Endothelial cell (in vitro differentiated cells): ENCODE data around the gene UTP15. TPM values are rescaled to one million over a fixed set of nuclear protein-coding genes. Genes with fewer than 3 reads are reported as not detected.

Experiments used
- DNase-seq: peaks from one replicate; pipeline ENCODE4 v3.0.0; 2021; ENCODE audit warnings: low spot score
- H3K27ac Mint-ChIP-seq: one replicate; pipeline ENCODE4 v1.8.0; 2021; ENCODE audit warnings: mixed read lengths, inconsistent platforms; ENCODE audit not compliant: unreplicated experiment
- H3K27me3 Mint-ChIP-seq: one replicate; pipeline ENCODE4 v1.8.0; 2021; ENCODE audit warnings: mild to moderate bottlenecking, moderate library complexity, mixed read lengths, inconsistent platforms; ENCODE audit not compliant: unreplicated experiment
- H3K36me3 Mint-ChIP-seq: one replicate; pipeline ENCODE4 v1.8.0; 2021; ENCODE audit warnings: mild to moderate bottlenecking, low read depth, mixed read lengths, inconsistent platforms; ENCODE audit not compliant: unreplicated experiment
- H3K4me1 Mint-ChIP-seq: one replicate; pipeline ENCODE4 v1.8.0; 2021; ENCODE audit warnings: mild to moderate bottlenecking, mixed read lengths, inconsistent platforms; ENCODE audit not compliant: unreplicated experiment
- H3K4me3 Mint-ChIP-seq: one replicate; pipeline ENCODE4 v1.8.0; 2021; ENCODE audit warnings: mild to moderate bottlenecking, mixed read lengths, inconsistent platforms; ENCODE audit not compliant: unreplicated experiment
- H3K9me3 Mint-ChIP-seq: one replicate; pipeline ENCODE4 v1.8.0; 2021; ENCODE audit warnings: mixed read lengths, inconsistent platforms; ENCODE audit not compliant: unreplicated experiment
- total RNA-seq: library from RNA; stranded (reverse); fragmentation: NEBNext Ultra II Directional; extraction: Animal tissue kit (Norgen Biotek cat#: 25700); gene quantifications from one replicate; pipeline ENCODE4 v1.2.1, GENCODE V29; 2021; ENCODE audit not compliant: unreplicated experiment
- TF ChIP-seq, protein P1 (sequence below): fragments of 200-600 bp; sonication (generic); IDR thresholded peaks from one replicate; pipeline ENCODE4 v1.5.0; 2021; ENCODE audit warnings: antibody characterized with exemption; ENCODE audit not compliant: unreplicated experiment

UTP15 gene
- total RNA-seq, 1 donor from 2014 or later = 17.2 TPM

DNA sequence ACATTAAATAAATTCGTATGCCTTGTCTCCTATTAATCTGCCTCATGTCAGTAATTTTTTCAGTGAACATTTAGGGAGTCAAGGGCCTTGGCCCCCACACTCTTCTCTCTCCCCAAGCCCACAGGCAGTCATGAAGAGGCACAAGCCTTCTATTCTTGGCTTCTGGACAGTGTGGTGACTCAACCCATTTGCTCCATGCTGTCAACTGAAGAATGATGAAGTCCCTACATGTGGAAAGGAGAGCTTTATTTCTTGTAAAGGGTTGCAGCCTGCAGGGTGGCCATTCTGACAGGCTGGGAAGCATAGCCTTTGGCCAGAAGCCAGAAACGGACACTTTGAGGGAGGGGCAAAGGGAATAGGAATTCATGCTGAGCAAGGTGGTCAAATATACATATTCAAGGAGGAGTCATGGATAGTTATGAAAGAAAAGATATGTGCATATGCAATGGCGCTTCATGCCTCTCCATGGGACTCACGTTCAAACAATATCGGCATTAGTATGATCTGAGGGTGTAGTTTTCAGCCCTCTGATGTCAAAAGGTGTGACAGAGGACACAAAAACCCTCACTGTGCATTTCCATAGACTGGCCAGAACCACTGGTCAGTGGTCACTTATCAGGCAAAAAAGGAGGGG is 31.4 kb upstream of the UTP15 start:
- no peaks in the 10 kb centered on the region for H3K36me3 Mint-ChIP-seq
- H3K27ac Mint-ChIP-seq = no peak overlapping the region
- H3K4me1 Mint-ChIP-seq = no peaks in the 10 kb centered on the region
- no peaks in the 10 kb centered on the region for H3K9me3 Mint-ChIP-seq
- DNase-seq = no peak
- H3K27me3 Mint-ChIP-seq = no peaks in the 10 kb centered on the region
- H3K4me3 Mint-ChIP-seq = no peak overlapping the region
- TF ChIP-seq, protein P1, sequence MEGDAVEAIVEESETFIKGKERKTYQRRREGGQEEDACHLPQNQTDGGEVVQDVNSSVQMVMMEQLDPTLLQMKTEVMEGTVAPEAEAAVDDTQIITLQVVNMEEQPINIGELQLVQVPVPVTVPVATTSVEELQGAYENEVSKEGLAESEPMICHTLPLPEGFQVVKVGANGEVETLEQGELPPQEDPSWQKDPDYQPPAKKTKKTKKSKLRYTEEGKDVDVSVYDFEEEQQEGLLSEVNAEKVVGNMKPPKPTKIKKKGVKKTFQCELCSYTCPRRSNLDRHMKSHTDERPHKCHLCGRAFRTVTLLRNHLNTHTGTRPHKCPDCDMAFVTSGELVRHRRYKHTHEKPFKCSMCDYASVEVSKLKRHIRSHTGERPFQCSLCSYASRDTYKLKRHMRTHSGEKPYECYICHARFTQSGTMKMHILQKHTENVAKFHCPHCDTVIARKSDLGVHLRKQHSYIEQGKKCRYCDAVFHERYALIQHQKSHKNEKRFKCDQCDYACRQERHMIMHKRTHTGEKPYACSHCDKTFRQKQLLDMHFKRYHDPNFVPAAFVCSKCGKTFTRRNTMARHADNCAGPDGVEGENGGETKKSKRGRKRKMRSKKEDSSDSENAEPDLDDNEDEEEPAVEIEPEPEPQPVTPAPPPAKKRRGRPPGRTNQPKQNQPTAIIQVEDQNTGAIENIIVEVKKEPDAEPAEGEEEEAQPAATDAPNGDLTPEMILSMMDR = no peak

DNA sequence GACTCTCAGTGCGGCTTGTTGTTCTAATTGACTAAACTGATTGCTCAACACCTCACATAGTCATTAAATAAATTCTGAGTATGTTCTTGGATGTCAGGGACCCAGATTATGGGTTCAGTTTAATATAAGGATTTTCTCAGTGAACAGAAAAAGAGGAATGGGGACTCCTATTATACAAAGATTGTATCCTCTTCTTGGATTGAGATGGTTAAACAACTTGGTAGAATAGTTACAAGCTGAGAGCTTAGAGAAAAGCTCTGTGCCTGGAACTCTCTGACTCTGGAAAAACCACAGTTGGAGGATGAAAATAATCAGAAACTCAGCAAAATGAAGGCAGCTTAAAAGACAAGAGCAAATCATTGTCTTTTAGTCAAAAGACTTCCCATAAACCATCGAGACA is 30.6 kb upstream of the UTP15 start:
- H3K36me3 Mint-ChIP-seq = no peaks in the 10 kb centered on the region
- no peak for DNase-seq
- H3K4me3 Mint-ChIP-seq = no peak overlapping the region
- no peaks in the 10 kb centered on the region for H3K9me3 Mint-ChIP-seq
- no peaks in the 10 kb centered on the region for H3K4me1 Mint-ChIP-seq
- no peak overlapping the region for H3K27ac Mint-ChIP-seq
- H3K27me3 Mint-ChIP-seq = no peaks in the 10 kb centered on the region
- TF ChIP-seq, protein P1 = no peak

DNA sequence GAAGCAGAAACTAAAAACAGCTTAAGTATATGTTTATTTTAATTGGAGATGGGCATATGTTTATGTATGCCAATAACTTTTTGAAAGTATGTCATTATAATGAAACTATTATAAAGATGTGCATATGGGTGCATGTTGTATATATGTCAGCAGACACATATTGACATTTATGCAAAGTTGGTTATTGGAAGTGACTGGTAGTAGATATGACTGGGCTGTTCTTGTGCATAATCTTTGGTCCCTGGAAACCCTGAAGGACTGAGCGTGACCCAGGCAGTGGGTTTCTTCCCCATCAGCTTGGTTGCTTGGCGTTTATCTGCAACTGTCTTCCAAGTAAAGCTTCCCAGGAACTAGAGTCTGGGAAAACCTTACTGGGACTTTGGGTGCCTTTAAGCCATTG is 25.8 kb upstream of the UTP15 start:
- H3K4me1 Mint-ChIP-seq = peaks cover 8% of the 10 kb centered on the region
- no peak overlapping the region for H3K27ac Mint-ChIP-seq
- TF ChIP-seq, protein P1 = no peak

DNA sequence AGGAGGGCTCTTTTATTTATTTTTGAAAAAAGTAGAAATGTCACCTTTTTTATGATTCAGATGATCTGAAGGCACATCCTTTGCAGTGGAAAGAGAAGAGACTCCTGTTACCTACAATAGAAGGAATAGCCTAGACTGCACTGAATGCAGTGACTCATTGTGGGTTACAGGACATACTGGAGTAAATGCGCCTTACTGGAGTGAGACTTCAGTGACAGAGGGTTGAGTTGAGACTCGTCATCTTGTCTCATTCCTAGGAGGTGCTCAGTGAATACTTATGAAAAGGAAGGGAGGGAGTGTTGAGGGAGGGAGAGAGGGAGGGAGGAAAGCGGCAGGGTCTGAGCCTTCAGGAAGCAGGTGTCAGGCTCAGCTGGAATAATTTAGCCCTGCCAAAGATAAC is 25.4 kb upstream of the UTP15 start:
- H3K27me3 Mint-ChIP-seq = peaks cover 2% of the 10 kb centered on the region
- DNase-seq = no peak
- H3K27ac Mint-ChIP-seq = no peak overlapping the region
- H3K36me3 Mint-ChIP-seq = no peaks in the 10 kb centered on the region
- no peak overlapping the region for H3K4me3 Mint-ChIP-seq
- peaks cover 8% of the 10 kb centered on the region for H3K4me1 Mint-ChIP-seq
- H3K9me3 Mint-ChIP-seq = no peaks in the 10 kb centered on the region
- TF ChIP-seq, protein P1 = no peak

More for the DNA sequence above, 25.8 kb upstream of the UTP15 start:
- Mint-ChIP-seq H3K9me3 (no peaks in the 10 kb centered on the region), H3K4me3 (no peak overlapping the region), H3K36me3 (no peaks in the 10 kb centered on the region), H3K27me3 (peaks cover 2% of the 10 kb centered on the region)
- DNase-seq = no peak

DNA sequence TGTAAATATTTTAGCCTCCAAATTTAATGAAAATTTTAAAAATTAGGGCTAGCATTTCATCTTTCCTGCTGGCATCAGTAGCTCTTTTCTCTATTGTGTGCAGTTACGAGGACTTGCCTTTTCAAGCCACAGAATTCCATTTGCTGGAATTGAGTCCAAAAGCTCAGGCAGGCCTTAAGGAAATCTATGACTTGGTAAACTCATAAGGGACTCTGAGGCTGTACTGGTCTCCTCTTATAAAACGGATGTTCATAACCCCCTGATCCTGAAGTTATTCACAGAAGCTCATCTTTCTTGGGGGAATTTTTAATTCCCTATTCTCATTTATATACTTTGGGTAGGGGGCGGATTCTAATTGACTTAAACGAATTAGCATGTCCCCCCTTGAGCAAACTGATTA is 23.5 kb upstream of the UTP15 start:
- DNase-seq = no peak
- H3K4me1 Mint-ChIP-seq = peaks cover 8% of the 10 kb centered on the region
- H3K9me3 Mint-ChIP-seq = no peaks in the 10 kb centered on the region
- TF ChIP-seq, protein P1 = no peak
- no peak overlapping the region for H3K27ac Mint-ChIP-seq
- H3K27me3 Mint-ChIP-seq = peaks cover 2% of the 10 kb centered on the region
- no peaks in the 10 kb centered on the region for H3K36me3 Mint-ChIP-seq
- H3K4me3 Mint-ChIP-seq = peak overlapping the region; percentile 27
